ENCODE data around the gene CLSTN2. TPM values are rescaled to one million over a fixed set of nuclear protein-coding genes. Genes with fewer than 3 reads are reported as not detected.

The CLSTN2 gene
- total and polyA plus RNA-seq, 4 donors, result 0.09 to 2.2 (median 0.55) TPM

- TF ChIP-seq JUND (IDR thresholded peaks at IDR 0.05), result no peak
- no peak for TF ChIP-seq YY1 (IDR thresholded peaks at IDR 0.05)
- no peak for TF ChIP-seq ATF3 (IDR thresholded peaks at IDR 0.05)
- TF ChIP-seq SP1 (IDR thresholded peaks at IDR 0.05), result no peak
- TF ChIP-seq NR2F2 (IDR thresholded peaks at IDR 0.05), result no peak
- TF ChIP-seq HNF4G (IDR thresholded peaks at IDR 0.05), result no peak
- no peak for TF ChIP-seq RAD21 (IDR thresholded peaks at IDR 0.05)
- TF ChIP-seq RXRA (IDR thresholded peaks at IDR 0.05), result no peak
- TF ChIP-seq FOXA2 (IDR thresholded peaks at IDR 0.05), result no peak
- TF ChIP-seq FOXA1 (IDR thresholded peaks at IDR 0.05), result no peak
- no peak for TF ChIP-seq ZBTB33 (IDR thresholded peaks at IDR 0.05)
- Histone ChIP-seq H3K9me3 (ENCODE audit: control insufficient read depth in 4 of 4, low read length in 3 of 4) (peaks cover 0 to 5% (median 0%) of the 10 kb centered on the region in 4 donors), H3K36me3 (ENCODE audit: control insufficient read depth in 4 of 4, insufficient read depth in 3 of 4, low read depth in 1 of 4, low read length in 3 of 4) (no peaks in the 10 kb centered on the region), H3K4me3 (ENCODE audit: low read depth in 1 of 3, low read length in 3 of 3) (no peak overlapping the region), H3K9ac (ENCODE audit: low read depth in 1 of 2, low read length in 2 of 2) (no peak overlapping the region), H3K27ac (ENCODE audit: low read depth in 1 of 2, low read length in 2 of 2) (no peak overlapping the region), H3K4me1 (ENCODE audit: control insufficient read depth in 4 of 4, insufficient read depth in 4 of 4, low read length in 3 of 4) (no peaks in the 10 kb centered on the region), H3K27me3 (ENCODE audit: control insufficient read depth in 4 of 4, insufficient read depth in 4 of 4, low read length in 3 of 4) (no peaks in the 10 kb centered on the region)
- no peak for DNase-seq (ENCODE audit: low spot score)
- WGBS, result 76% methylated on average over 5 of the region's 5 CpGs
Observed at GRCh38 chr3:140529096-140529495, 594.1 kb downstream of the CLSTN2 start.

GRCh38 chr3:140529558-140529957, 594.6 kb downstream of the CLSTN2 start:
- Histone ChIP-seq H3K36me3 (ENCODE audit: control insufficient read depth in 4 of 4, insufficient read depth in 3 of 4, low read depth in 1 of 4, low read length in 3 of 4) (no peaks in the 10 kb centered on the region), H3K27me3 (ENCODE audit: control insufficient read depth in 4 of 4, insufficient read depth in 4 of 4, low read length in 3 of 4) (no peaks in the 10 kb centered on the region), H3K27ac (ENCODE audit: low read depth in 1 of 2, low read length in 2 of 2) (no peak overlapping the region), H3K4me1 (ENCODE audit: control insufficient read depth in 4 of 4, insufficient read depth in 4 of 4, low read length in 3 of 4) (no peaks in the 10 kb centered on the region), H3K9ac (ENCODE audit: low read depth in 1 of 2, low read length in 2 of 2) (no peak overlapping the region), H3K4me3 (ENCODE audit: low read depth in 1 of 3, low read length in 3 of 3) (no peak overlapping the region), H3K9me3 (ENCODE audit: control insufficient read depth in 4 of 4, low read length in 3 of 4) (peaks cover 0 to 8% (median 0%) of the 10 kb centered on the region in 4 donors)
- TF ChIP-seq RAD21 (IDR thresholded peaks at IDR 0.05) (no peak), ATF3 (IDR thresholded peaks at IDR 0.05) (no peak), NR2F2 (IDR thresholded peaks at IDR 0.05) (peak; percentile 36)
- no peak for DNase-seq (ENCODE audit: low spot score)
- 64% methylated on average over 1 of the region's 1 CpG for WGBS

- 78% methylated on average over 2 of the region's 2 CpGs for WGBS
- Histone ChIP-seq H3K27ac (ENCODE audit: low read depth in 1 of 2, low read length in 2 of 2) (no peak overlapping the region), H3K4me1 (ENCODE audit: control insufficient read depth in 4 of 4, insufficient read depth in 4 of 4, low read length in 3 of 4) (no peaks in the 10 kb centered on the region), H3K9ac (ENCODE audit: low read depth in 1 of 2, low read length in 2 of 2) (no peak overlapping the region), H3K4me3 (ENCODE audit: low read depth in 1 of 3, low read length in 3 of 3) (no peak overlapping the region), H3K36me3 (ENCODE audit: control insufficient read depth in 4 of 4, insufficient read depth in 3 of 4, low read depth in 1 of 4, low read length in 3 of 4) (no peaks in the 10 kb centered on the region), H3K9me3 (ENCODE audit: control insufficient read depth in 4 of 4, low read length in 3 of 4) (peaks cover 0 to 12% (median 1%) of the 10 kb centered on the region in 4 donors), H3K27me3 (ENCODE audit: control insufficient read depth in 4 of 4, insufficient read depth in 4 of 4, low read length in 3 of 4) (no peaks in the 10 kb centered on the region)
- TF ChIP-seq ZBTB33 (IDR thresholded peaks at IDR 0.05) (no peak), FOXA2 (IDR thresholded peaks at IDR 0.05) (no peak), CTCF (IDR thresholded peaks at IDR 0.05; ENCODE audit: low read depth, low read length, missing input control) (no peak), MAX (IDR thresholded peaks at IDR 0.05) (no peak), ATF3 (IDR thresholded peaks at IDR 0.05) (no peak), JUND (IDR thresholded peaks at IDR 0.05) (no peak), RAD21 (IDR thresholded peaks at IDR 0.05) (no peak), SP1 (IDR thresholded peaks at IDR 0.05) (no peak), TAF1 (conservative IDR thresholded peaks at IDR 0.05) (no peak), RXRA (IDR thresholded peaks at IDR 0.05) (no peak), HNF4A (conservative IDR thresholded peaks at IDR 0.05) (no peak)
- DNase-seq (ENCODE audit: low spot score), result no peak
Observed at GRCh38 chr3:140530131-140530530, 595.1 kb downstream of the CLSTN2 start.
